ENCODE measurements around the gene ACKR2. TPM values are rescaled to one million over a fixed set of nuclear protein-coding genes. Genes with fewer than 3 reads are reported as not detected.

ACKR2 gene
- total RNA-seq, 1 experiment from 2014 or later = not detected

- Histone ChIP-seq H2AK5ac (ENCODE audit: insufficient read length, low read length) (no peak overlapping the region), H3K23ac (ENCODE audit: insufficient read length, low read depth, low read length) (no peak overlapping the region), H3K18ac (ENCODE audit: insufficient read length, low read depth, low read length) (no peak overlapping the region), H2BK120ac (ENCODE audit: low read depth, low read length, poor library complexity, severe bottlenecking) (no peak overlapping the region), H3K56ac (ENCODE audit: insufficient read length, low read depth, low read length) (no peak overlapping the region), H2BK12ac (ENCODE audit: insufficient read length, low read depth, low read length) (no peak overlapping the region), H2BK5ac (ENCODE audit: insufficient read length, low read length) (no peak overlapping the region), H4K8ac (replicated peaks; ENCODE audit: insufficient read length, low read depth, low read length) (no peak overlapping the region), H3K27me3 (ENCODE audit: insufficient read depth, low read length) (no peaks in the 10 kb centered on the region), H3T11ph (ENCODE audit: low read length) (no peak overlapping the region), H2AFZ (ENCODE audit: low read length) (no peak overlapping the region), H3K23me2 (ENCODE audit: insufficient read length, low read depth, low read length, poor library complexity, severe bottlenecking) (no peaks in the 10 kb centered on the region), H3K9me3 (ENCODE audit: control insufficient read depth, low read depth, low read length) (no peaks in the 10 kb centered on the region), H3K27ac (ENCODE audit: insufficient read length, low read depth, low read length) (no peak overlapping the region), H2BK15ac (ENCODE audit: low read depth, low read length) (no peak overlapping the region), H3K79me2 (ENCODE audit: insufficient read depth, low read length) (no peaks in the 10 kb centered on the region; the same call in 1 of the 2 replicates), H3K14ac (ENCODE audit: insufficient read depth, low read length) (no peak overlapping the region), H4K5ac (ENCODE audit: insufficient read length, low read depth, low read length) (no peak overlapping the region), H3K4me1 (ENCODE audit: insufficient read depth, low read length) (peaks cover 3% of the 10 kb centered on the region; the same call in 1 of the 2 replicates), H3K9ac (ENCODE audit: extremely low read depth, insufficient read length, low read length) (no peak overlapping the region), H3K4ac (ENCODE audit: low read depth, low read length) (no peak overlapping the region), H3K4me2 (ENCODE audit: insufficient read depth, insufficient read length, low read length) (no peak overlapping the region), H4K91ac (ENCODE audit: insufficient read length, low read depth, low read length) (no peak overlapping the region), H3K79me1 (ENCODE audit: insufficient read depth, low read depth, low read length, poor library complexity, severe bottlenecking) (no peaks in the 10 kb centered on the region), H2BK20ac (ENCODE audit: low read depth, low read length, poor library complexity, severe bottlenecking) (no peak overlapping the region), H4K20me1 (ENCODE audit: control insufficient read depth, insufficient read depth, insufficient read length) (no peaks in the 10 kb centered on the region)
- no CpG with 5 or more reads among the region's 5 CpGs for WGBS (ENCODE audit: extremely low coverage, insufficient read length, low lambda C conversion rate)
- Mint-ChIP-seq H3K9me3 (no peaks in the 10 kb centered on the region), H3K27ac (no peak overlapping the region; a peak in 2 of 7 replicates), H3K4me1 (peaks cover 18 to 21% of the 10 kb centered on the region in 2 experiments), H3K27me3 (ENCODE audit: low read depth) (peaks cover 3% of the 10 kb centered on the region; the same call in 1 of the 2 replicates), H3K4me3 (no peak overlapping the region), H3K36me3 (ENCODE audit: insufficient read depth in 1 of 3, low read depth in 3 of 3) (no peaks in the 10 kb centered on the region)
- TF ChIP-seq CTCF (conservative IDR thresholded peaks at IDR 0.05) = no peak
- no peak for DNase-seq
These were observed 37.7 kb downstream of the ACKR2 start for GRCh38 chr3:42846685-42847522.
